ENCODE results near the gene ZNF747. TPM values are rescaled to one million over a fixed set of nuclear protein-coding genes. Genes with fewer than 3 reads are reported as not detected.
"Not testable (repeated sequence)": the region's sequence is repeated elsewhere in the genome, so short reads cannot be mapped to it uniquely, and the experiment has no call there.

Gene ZNF747
- total RNA-seq, 1 experiment from 2014 or later = 10.6 TPM

DNA sequence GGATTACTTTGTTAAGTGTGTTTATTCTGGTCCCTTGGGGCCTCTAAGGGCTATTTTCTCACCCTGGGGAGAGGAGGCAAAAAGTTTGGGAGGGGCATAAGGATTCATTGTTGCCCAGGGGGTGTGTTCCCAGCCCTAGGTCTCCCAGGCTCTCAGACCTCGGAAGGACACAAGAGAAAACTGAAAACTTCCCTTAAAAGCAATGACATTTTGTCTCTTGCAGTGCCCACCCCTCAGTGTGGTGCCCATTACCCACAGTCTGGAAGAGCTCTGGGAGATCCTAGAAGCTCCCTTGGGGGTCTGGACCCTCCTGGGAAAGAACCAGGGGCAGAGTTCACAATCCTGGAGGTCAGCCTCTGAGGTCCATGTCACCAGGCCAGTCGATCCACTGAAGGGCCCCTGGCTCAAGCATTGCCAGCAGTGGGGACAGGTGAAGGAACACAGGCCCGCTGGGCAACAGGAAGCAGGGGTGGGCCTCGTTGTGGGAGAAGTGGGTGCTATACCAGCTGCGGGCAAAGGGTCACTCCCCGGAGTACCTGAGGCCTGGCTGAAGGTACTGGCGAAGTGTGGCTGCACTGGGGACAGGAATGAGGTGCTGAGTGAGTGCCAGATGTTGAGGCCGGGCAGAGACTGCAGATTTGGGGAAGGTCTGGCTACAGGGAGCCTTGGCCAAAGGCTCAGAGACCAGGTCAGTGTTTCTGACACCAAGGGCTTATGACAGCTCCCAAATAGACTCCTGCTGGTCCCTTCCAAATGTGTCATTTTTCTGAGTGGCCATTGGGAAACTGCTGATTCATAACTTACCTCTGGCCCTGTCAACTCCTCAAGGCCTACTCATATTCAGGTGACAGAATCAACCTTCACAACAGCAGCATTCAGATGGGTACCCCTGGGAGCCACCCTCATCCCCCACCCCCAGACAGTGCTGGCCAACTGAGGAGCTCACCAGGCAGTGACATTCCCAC lies 4.6 kb upstream of the ZNF747 start:
- no peak overlapping the region for H3K4me3 ChIP-seq (ENCODE audit: low read depth, low read length, poor library complexity, severe bottlenecking)
- TF ChIP-seq, protein P1, sequence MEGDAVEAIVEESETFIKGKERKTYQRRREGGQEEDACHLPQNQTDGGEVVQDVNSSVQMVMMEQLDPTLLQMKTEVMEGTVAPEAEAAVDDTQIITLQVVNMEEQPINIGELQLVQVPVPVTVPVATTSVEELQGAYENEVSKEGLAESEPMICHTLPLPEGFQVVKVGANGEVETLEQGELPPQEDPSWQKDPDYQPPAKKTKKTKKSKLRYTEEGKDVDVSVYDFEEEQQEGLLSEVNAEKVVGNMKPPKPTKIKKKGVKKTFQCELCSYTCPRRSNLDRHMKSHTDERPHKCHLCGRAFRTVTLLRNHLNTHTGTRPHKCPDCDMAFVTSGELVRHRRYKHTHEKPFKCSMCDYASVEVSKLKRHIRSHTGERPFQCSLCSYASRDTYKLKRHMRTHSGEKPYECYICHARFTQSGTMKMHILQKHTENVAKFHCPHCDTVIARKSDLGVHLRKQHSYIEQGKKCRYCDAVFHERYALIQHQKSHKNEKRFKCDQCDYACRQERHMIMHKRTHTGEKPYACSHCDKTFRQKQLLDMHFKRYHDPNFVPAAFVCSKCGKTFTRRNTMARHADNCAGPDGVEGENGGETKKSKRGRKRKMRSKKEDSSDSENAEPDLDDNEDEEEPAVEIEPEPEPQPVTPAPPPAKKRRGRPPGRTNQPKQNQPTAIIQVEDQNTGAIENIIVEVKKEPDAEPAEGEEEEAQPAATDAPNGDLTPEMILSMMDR (conservative IDR thresholded peaks at IDR 0.05; ENCODE audit: low read depth, low read length) = no peak
- no peak for TF ChIP-seq EZH2 (IDR thresholded peaks at IDR 0.05; ENCODE audit: borderline replicate concordance, low read depth, low read length, poor library complexity, severe bottlenecking)
- H3K9me3 ChIP-seq (ENCODE audit: low read depth, low read length, poor library complexity, severe bottlenecking) = no peaks in the 10 kb centered on the region
- H3K36me3 ChIP-seq (ENCODE audit: insufficient read depth, low read length, poor library complexity, severe bottlenecking) = no peaks in the 10 kb centered on the region
- BruUV-seq (replicated peaks) = no TSS peak
- intact Hi-C loops (cut with micrococcal nuclease; ENCODE audit: unreplicated experiment) = no loop called here
- ChIA-PET POLR2A (ENCODE audit: low non-redundant PET) (no interaction called here), CTCF (no interaction called here)
- no peaks in the 10 kb centered on the region for H3K27me3 ChIP-seq (replicated peaks; ENCODE audit: insufficient read depth, low read depth, low read length, poor library complexity)
- peaks cover 9% of the 10 kb centered on the region for H3K4me1 ChIP-seq (ENCODE audit: insufficient read depth, low read length, poor library complexity, severe bottlenecking)
- H3K27ac ChIP-seq (ENCODE audit: low read depth, low read length, poor library complexity, severe bottlenecking) = no peak overlapping the region
- no peak for DNase-seq (ENCODE audit: low spot score)

DNA sequence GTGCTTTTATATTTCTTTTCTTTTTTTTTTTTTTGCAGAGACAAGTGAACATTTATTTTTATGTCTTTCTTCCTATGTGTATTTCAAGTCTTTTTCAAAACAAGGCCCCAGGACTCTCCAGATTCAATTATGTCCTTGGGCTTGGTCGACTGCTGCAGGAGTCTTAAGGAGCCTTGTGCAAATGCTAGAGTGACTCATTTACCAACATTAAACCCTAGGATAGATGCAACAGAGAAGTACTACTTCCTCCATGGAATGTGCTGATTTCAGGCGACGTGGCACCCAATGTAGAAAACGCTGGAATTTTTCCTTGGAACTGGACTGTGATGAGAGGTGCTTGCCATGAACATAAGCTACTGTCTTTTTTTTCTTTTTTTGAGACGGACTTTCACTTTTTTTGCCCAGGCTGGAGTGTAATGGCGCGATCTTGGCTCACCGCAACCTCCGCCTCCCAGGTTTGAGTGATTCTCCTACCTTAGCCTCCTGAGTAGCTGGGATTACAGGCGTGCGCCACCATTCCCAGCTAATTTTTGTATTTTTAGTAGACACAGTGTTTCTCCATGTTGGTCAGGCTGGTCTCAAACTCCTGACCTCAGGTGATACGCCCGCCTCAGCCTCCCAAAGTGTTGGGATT lies 1.9 kb upstream of the ZNF747 start:
- POLR2A ChIA-PET (ENCODE audit: low non-redundant PET); intact Hi-C loops (cut with micrococcal nuclease; ENCODE audit: unreplicated experiment); H3K4me1 ChIP-seq (ENCODE audit: insufficient read depth, low read length, poor library complexity, severe bottlenecking); BruUV-seq (replicated peaks); H3K27me3 ChIP-seq (replicated peaks; ENCODE audit: insufficient read depth, low read depth, low read length, poor library complexity); DNase-seq (ENCODE audit: low spot score); H3K9me3 ChIP-seq (ENCODE audit: low read depth, low read length, poor library complexity, severe bottlenecking); H3K36me3 ChIP-seq (ENCODE audit: insufficient read depth, low read length, poor library complexity, severe bottlenecking): not testable (repeated sequence)
- peak overlapping the region; percentile 70 for H3K4me3 ChIP-seq (ENCODE audit: low read depth, low read length, poor library complexity, severe bottlenecking)
- peak overlapping the region; percentile 93 for H3K27ac ChIP-seq (ENCODE audit: low read depth, low read length, poor library complexity, severe bottlenecking)
- CTCF ChIA-PET = interaction anchor here (0.9 to 1.0 kb wide), 2 partner anchors 35 to 107 kb away, joined by 3 to 4 read pairs; partner anchors contain the start of genes DCTPP1 and ZNF688

DNA sequence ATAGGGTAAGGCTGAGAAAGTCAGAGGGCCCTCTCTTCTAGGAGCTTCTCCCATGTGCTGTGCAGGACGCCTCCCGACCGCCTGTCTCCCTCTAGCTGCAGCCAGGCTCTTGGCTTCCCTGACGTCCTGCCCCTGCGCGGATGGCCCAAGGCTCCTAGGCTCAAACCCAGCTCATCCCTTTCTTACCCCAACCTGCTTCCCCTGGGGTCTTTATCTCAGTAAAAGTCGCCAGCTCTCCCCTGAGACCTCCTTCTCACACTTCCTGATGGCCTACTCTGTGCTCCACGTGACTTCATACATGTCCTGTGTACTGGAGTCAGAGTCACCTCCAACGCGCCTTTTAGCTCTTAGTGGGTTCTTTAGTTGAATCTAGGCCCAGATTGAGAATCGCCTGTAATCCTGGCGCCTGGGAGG lies 1.1 kb upstream of the ZNF747 start:
- H3K27ac ChIP-seq (ENCODE audit: low read depth, low read length, poor library complexity, severe bottlenecking) = peak overlapping the region; percentile 93
- no TSS peak for BruUV-seq (replicated peaks)
- H3K36me3 ChIP-seq (ENCODE audit: insufficient read depth, low read length, poor library complexity, severe bottlenecking) = peaks cover 16% of the 10 kb centered on the region
- H3K4me3 ChIP-seq (ENCODE audit: low read depth, low read length, poor library complexity, severe bottlenecking) = peak overlapping the region; percentile 70
- peak; percentile 78 for DNase-seq (ENCODE audit: low spot score)
- H3K4me1 ChIP-seq (ENCODE audit: insufficient read depth, low read length, poor library complexity, severe bottlenecking) = peaks cover 9% of the 10 kb centered on the region
- H3K9me3 ChIP-seq (ENCODE audit: low read depth, low read length, poor library complexity, severe bottlenecking) = no peaks in the 10 kb centered on the region
- ChIA-PET POLR2A (ENCODE audit: low non-redundant PET) (no interaction called here), CTCF (interaction anchor here (0.5 to 1.0 kb wide), 5 partner anchors 9 to 106 kb away, joined by 3 to 5 read pairs (median 3); partner anchors contain the start of genes DCTPP1 and ZNF688)
- TF ChIP-seq, protein P1 (conservative IDR thresholded peaks at IDR 0.05; ENCODE audit: low read depth, low read length) = peak; percentile 59
- no peak for TF ChIP-seq EZH2 (IDR thresholded peaks at IDR 0.05; ENCODE audit: borderline replicate concordance, low read depth, low read length, poor library complexity, severe bottlenecking)
- intact Hi-C loops (cut with micrococcal nuclease; ENCODE audit: unreplicated experiment) = loop anchor here (1.0 kb wide), 1 partner anchor 23 kb away; the partner anchor contains the start of gene ZNF764
- no peaks in the 10 kb centered on the region for H3K27me3 ChIP-seq (replicated peaks; ENCODE audit: insufficient read depth, low read depth, low read length, poor library complexity)

Data from A673 (cell line).